Measurements from ENCODE around the gene ARHGAP26.

- TF ChIP-seq MYC (IDR thresholded peaks at IDR 0.05; ENCODE audit: low read depth, low read length) = no peak
- TF ChIP-seq CTCF (IDR thresholded peaks at IDR 0.05; ENCODE audit: extremely low read depth in 1 of 2, insufficient read depth in 1 of 2, low read depth in 1 of 2, low read length in 2 of 2) = no peak
- TF ChIP-seq POLR2A (IDR thresholded peaks at IDR 0.05; ENCODE audit: low read depth, low read length) = no peak
- no peak for TF ChIP-seq FOS (IDR thresholded peaks at IDR 0.05; ENCODE audit: borderline replicate concordance, insufficient read depth, low read length)
- no peak for TF ChIP-seq MAX (IDR thresholded peaks at IDR 0.05; ENCODE audit: insufficient read depth, insufficient read length)
Observed at GRCh38 chr5:142902186-142902965, 132.2 kb downstream of the ARHGAP26 start.
